ENCODE measurements around the gene AHNAK2. TPM values are rescaled to one million over a fixed set of nuclear protein-coding genes. Genes with fewer than 3 reads are reported as not detected.
"Not testable (repeated sequence)": the region's sequence is repeated elsewhere in the genome, so short reads cannot be mapped to it uniquely, and the experiment has no call there.

Gene AHNAK2
- total RNA-seq, 2 donors from 2014 or later = 3.6 to 5.2 TPM

GRCh38 chr14:104912053-104912452, 66.1 kb downstream of the AHNAK2 start:
- DNase-seq (no peak), ATAC-seq (no peak)
- Histone ChIP-seq H3K27me3 (no peaks in the 10 kb centered on the region), H3K36me3 (replicated peaks in 1 of 2; ENCODE audit: insufficient read depth in 1 of 2, low read depth in 2 of 2) (no peaks in the 10 kb centered on the region), H3K9me3 (no peaks in the 10 kb centered on the region), H3K4me1 (no peaks in the 10 kb centered on the region), H3K4me3 (no peak overlapping the region), H3K27ac (no peak overlapping the region)
- TF ChIP-seq CTCF (IDR thresholded peaks at IDR 0.05) (no peak), POLR2A (IDR thresholded peaks at IDR 0.05) (no peak)
- intact Hi-C loops (cut with DNase I) = no loop called here
- WGBS, 2 donors = 83 to 84% methylated on average over 3 of the region's 3 CpGs

- TF ChIP-seq CTCF (IDR thresholded peaks at IDR 0.05) = no peak
- TF ChIP-seq POLR2A (IDR thresholded peaks at IDR 0.05) = no peak
- no peak for DNase-seq
- Histone ChIP-seq H3K27me3 (no peaks in the 10 kb centered on the region), H3K4me3 (no peak overlapping the region), H3K27ac (no peak overlapping the region), H3K36me3 (replicated peaks in 1 of 2; ENCODE audit: insufficient read depth in 1 of 2, low read depth in 2 of 2) (no peaks in the 10 kb centered on the region), H3K4me1 (no peaks in the 10 kb centered on the region), H3K9me3 (no peaks in the 10 kb centered on the region)
- WGBS, 2 donors = 5 to 8% methylated on average over 1 of the region's 1 CpG
- ATAC-seq = no peak
- intact Hi-C loops (cut with DNase I) = no loop called here
Measured at GRCh38 chr14:104908303-104908702, 69.9 kb downstream of the AHNAK2 start.

GRCh38 chr14:104905579-104905933, 72.6 kb downstream of the AHNAK2 start:
- DNase-seq; intact Hi-C loops (cut with DNase I); H3K4me1 ChIP-seq; H3K27me3 ChIP-seq; ATAC-seq; H3K27ac ChIP-seq; H3K36me3 ChIP-seq (replicated peaks in 1 of 2; ENCODE audit: insufficient read depth in 1 of 2, low read depth in 2 of 2); H3K4me3 ChIP-seq; H3K9me3 ChIP-seq: not testable (repeated sequence)
- 66 to 84% methylated on average over 15 to 28 of the region's 28 CpGs for WGBS, 2 donors

GRCh38 chr14:104904650-104905578, 73.3 kb downstream of the AHNAK2 start:
- ATAC-seq; DNase-seq; H3K27ac ChIP-seq; H3K36me3 ChIP-seq (replicated peaks in 1 of 2; ENCODE audit: insufficient read depth in 1 of 2, low read depth in 2 of 2); intact Hi-C loops (cut with DNase I); H3K4me3 ChIP-seq; H3K27me3 ChIP-seq; H3K9me3 ChIP-seq; H3K4me1 ChIP-seq: not testable (repeated sequence)
- 65 to 69% methylated on average over 33 to 38 of the region's 38 CpGs for WGBS, 2 donors

- 96 to 97% methylated on average over 7 of the region's 7 CpGs for WGBS, 2 donors
- no peak for DNase-seq
- H3K27me3 ChIP-seq = no peaks in the 10 kb centered on the region
Measured at GRCh38 chr14:104903990-104904389, 74.2 kb downstream of the AHNAK2 start.

More at GRCh38 chr14:104903990-104904389, 74.2 kb downstream of the AHNAK2 start:
- Histone ChIP-seq H3K27ac (no peak overlapping the region), H3K4me1 (no peaks in the 10 kb centered on the region), H3K36me3 (replicated peaks in 1 of 2; ENCODE audit: insufficient read depth in 1 of 2, low read depth in 2 of 2) (no peaks in the 10 kb centered on the region), H3K4me3 (no peak overlapping the region), H3K9me3 (no peaks in the 10 kb centered on the region)
- TF ChIP-seq CTCF (IDR thresholded peaks at IDR 0.05) = no peak
- TF ChIP-seq POLR2A (IDR thresholded peaks at IDR 0.05) = no peak
- ATAC-seq = no peak
- intact Hi-C loops (cut with DNase I) = no loop called here

All from body of pancreas (tissue), 4 donors.